Vagina (tissue), 2 donors: ENCODE data around the gene KIF1A. TPM values are rescaled to one million over a fixed set of nuclear protein-coding genes. Genes with fewer than 3 reads are reported as not detected.

Source experiments
- DNase-seq, 2 donors: peaks; one replicate each; pipeline ENCODE4 v3.0.0-alpha.2; 2017; ENCODE audit errors: extremely low spot score in 2 of 2
- H3K27ac ChIP-seq: fragments of 200-600 bp; sonication (generic); one replicate; pipeline ENCODE4 v1.5.1; 2019
- H3K27me3 ChIP-seq: fragments of 200-600 bp; sonication (generic); one replicate; pipeline ENCODE4 v1.5.1; 2019
- H3K36me3 ChIP-seq, 2 donors: fragments of 200-600 bp; sonication (generic); one replicate each; pipeline ENCODE4 v1.5.1; 2017 to 2019
- H3K4me1 ChIP-seq: fragments of 200-600 bp; sonication (generic); one replicate; pipeline ENCODE4 v1.5.1; 2019
- H3K4me3 ChIP-seq, 2 donors: fragments of 200-600 bp; sonication (generic); 1 replicate in 1 of 2; 2 replicates in 1 of 2; pipeline ENCODE4 v1.5.1; 2016 to 2019
- H3K9me3 ChIP-seq: fragments of 200-600 bp; sonication (generic); one replicate; pipeline ENCODE4 v1.5.1; 2019
- POLR2A ChIP-seq, 2 donors: fragments of 450-650 bp; IDR thresholded peaks; one replicate each; pipeline ENCODE4 v1.6.1; 2017; ENCODE audit warnings: antibody characterized with exemption in 2 of 2, mild to moderate bottlenecking in 2 of 2, moderate library complexity in 2 of 2
- POLR2AphosphoS5 ChIP-seq, 2 donors: sonication (generic); formaldehyde crosslinking; IDR thresholded peaks; one replicate each; pipeline ENCODE4 v1.9.0; 2017; ENCODE audit warnings: antibody characterized with exemption in 2 of 2, mild to moderate bottlenecking in 2 of 2, low read depth in 1 of 2; ENCODE audit not compliant: insufficient read depth in 1 of 2
- intact Hi-C: fragments of 100-400 bp; cut with DNase I; formaldehyde crosslinking; loops from one replicate; pipeline ENCODE4 v1.15.1; 2023
- total RNA-seq: library from RNA; depleted of rRNA; stranded (reverse); fragments of >200 nt; gene quantifications from one replicate; pipeline ENCODE4 v1.2.3, GENCODE V29; 2016
- TF ChIP-seq, protein P1 (sequence below), 3 experiments: fragments of 450-650 bp in 2 of 3; fragments of 200-600 bp in 1 of 3; sonication (generic) in 1 of 3; IDR thresholded peaks; one replicate each; pipeline ENCODE4 v1.5.1; 2017 to 2019; ENCODE audit warnings: antibody characterized with exemption in 3 of 3, mild to moderate bottlenecking in 2 of 3, moderate library complexity in 2 of 3

Gene KIF1A
- total RNA-seq, 1 donor from 2014 or later = 6.1 TPM

DNA sequence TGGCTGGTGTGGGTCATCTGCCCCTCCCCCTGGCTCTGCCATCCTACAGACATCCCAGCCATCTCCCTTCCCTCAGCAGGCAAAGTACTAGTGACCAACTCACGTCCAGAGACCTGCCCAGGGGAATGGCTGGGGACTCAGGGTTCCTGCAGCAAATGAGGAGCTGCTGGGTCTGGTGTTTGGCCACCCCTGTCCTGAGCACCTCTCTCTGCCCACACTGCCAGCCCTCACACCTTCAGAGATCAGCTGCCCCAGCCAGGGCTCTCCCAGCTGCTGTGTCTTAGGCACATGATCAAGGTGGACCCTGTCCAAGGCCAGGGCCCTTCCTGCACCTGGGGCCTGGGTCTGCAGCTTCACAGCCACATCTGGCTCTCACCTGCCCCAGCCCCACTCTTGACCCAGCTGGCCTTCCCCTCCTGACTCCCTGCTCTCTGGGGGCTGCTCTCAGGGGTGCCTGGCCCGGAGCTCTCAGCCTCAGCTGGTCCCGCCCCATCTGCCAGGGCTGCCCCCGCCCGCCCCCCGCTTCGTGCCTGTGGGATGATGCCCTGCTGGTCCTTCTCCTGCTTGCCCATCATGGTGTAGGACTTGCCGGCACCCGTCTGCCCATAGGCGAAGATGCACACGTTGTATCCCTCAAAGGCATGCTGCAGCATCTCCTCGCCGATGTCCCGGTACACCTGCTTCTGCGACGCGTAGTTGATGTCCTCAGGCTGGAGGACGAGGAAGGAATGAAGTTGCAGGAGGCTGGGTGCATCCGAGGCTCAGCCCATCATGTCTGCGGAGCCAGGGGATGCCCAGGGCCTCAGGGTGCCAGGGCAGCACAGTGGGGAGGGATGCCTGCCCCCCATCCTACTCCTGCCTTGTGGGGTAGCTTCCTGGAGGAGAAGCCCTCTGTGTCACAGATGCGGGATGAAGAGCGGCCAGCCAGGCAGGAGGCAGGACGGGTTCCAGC, 32.2 kb downstream of the KIF1A start:
- no peaks in the 10 kb centered on the region for H3K4me1 ChIP-seq
- no peaks in the 10 kb centered on the region for H3K36me3 ChIP-seq
- H3K4me3 ChIP-seq = no peak overlapping the region
- H3K9me3 ChIP-seq = no peaks in the 10 kb centered on the region
- no peak for TF ChIP-seq POLR2A (IDR thresholded peaks at IDR 0.05)
- no peaks in the 10 kb centered on the region for H3K27me3 ChIP-seq
- no peak overlapping the region for H3K27ac ChIP-seq
- DNase-seq = no peak
- intact Hi-C loops = no loop called here

DNA sequence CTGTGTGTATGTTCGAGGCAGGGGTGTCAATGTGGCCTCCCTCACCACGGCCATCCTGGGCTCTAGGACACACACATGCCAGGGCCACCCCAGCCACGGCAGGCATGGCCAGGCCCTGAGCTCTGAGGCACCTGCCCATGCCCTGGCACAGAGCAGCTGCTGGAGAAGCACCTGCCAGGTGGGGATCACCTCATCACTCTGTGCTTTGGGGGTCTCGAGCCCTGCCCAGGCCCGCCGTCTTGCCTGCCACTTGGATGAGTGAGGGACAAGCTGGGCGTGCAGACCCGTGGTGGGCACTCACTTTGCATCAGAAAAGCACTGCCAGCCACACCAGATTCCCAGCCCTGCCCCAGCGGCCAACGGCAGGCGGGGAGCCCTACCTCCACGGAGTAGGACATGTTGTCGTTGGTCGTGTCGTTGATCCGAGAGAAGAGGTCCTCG, 33.1 kb downstream of the KIF1A start:
- no peak for DNase-seq
- no peaks in the 10 kb centered on the region for H3K4me1 ChIP-seq
- intact Hi-C loops = no loop called here
- TF ChIP-seq, protein P1, sequence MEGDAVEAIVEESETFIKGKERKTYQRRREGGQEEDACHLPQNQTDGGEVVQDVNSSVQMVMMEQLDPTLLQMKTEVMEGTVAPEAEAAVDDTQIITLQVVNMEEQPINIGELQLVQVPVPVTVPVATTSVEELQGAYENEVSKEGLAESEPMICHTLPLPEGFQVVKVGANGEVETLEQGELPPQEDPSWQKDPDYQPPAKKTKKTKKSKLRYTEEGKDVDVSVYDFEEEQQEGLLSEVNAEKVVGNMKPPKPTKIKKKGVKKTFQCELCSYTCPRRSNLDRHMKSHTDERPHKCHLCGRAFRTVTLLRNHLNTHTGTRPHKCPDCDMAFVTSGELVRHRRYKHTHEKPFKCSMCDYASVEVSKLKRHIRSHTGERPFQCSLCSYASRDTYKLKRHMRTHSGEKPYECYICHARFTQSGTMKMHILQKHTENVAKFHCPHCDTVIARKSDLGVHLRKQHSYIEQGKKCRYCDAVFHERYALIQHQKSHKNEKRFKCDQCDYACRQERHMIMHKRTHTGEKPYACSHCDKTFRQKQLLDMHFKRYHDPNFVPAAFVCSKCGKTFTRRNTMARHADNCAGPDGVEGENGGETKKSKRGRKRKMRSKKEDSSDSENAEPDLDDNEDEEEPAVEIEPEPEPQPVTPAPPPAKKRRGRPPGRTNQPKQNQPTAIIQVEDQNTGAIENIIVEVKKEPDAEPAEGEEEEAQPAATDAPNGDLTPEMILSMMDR (IDR thresholded peaks at IDR 0.05) = no peak
- TF ChIP-seq POLR2AphosphoS5 (IDR thresholded peaks at IDR 0.05; ENCODE audit: insufficient read depth in 1 of 2, low read depth in 1 of 2) = no peak
- TF ChIP-seq POLR2A (IDR thresholded peaks at IDR 0.05) = no peak
- no peak overlapping the region for H3K27ac ChIP-seq
- H3K9me3 ChIP-seq = no peaks in the 10 kb centered on the region
- no peak overlapping the region for H3K4me3 ChIP-seq
- no peaks in the 10 kb centered on the region for H3K36me3 ChIP-seq
- H3K27me3 ChIP-seq = no peaks in the 10 kb centered on the region

DNA sequence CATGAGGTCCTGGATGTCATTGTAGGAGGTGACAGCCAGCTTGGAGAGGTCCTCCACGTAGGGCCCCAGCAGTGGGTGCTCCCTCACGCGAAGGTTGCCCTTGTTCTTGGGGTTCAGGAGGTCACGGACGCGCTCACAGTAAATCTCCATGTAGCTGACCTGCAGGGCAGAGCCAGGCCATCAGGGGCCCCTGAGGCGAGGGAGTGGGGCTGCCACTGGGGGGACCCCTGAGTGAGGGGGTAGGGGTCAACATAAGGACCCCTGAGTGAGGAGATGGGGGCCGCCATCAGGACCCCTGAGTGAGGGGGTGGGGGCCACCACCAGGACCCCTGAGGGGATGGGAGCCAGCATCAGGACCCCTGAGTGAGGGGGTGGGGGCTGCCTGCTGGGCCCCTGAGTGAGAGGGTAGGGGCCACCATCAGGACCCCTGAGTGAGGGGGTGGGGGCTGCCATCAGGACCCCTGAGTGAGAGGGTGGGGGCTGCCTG, 33.6 kb downstream of the KIF1A start:
- intact Hi-C loops = no loop called here
- TF ChIP-seq POLR2AphosphoS5 (IDR thresholded peaks at IDR 0.05; ENCODE audit: insufficient read depth in 1 of 2, low read depth in 1 of 2) (no peak), POLR2A (IDR thresholded peaks at IDR 0.05) (no peak)
- TF ChIP-seq, protein P1 (IDR thresholded peaks at IDR 0.05) = no peak
- Histone ChIP-seq H3K36me3 (no peaks in the 10 kb centered on the region), H3K4me1 (no peaks in the 10 kb centered on the region), H3K27me3 (no peaks in the 10 kb centered on the region), H3K27ac (no peak overlapping the region), H3K4me3 (no peak overlapping the region), H3K9me3 (no peaks in the 10 kb centered on the region)
- no peak for DNase-seq

DNA sequence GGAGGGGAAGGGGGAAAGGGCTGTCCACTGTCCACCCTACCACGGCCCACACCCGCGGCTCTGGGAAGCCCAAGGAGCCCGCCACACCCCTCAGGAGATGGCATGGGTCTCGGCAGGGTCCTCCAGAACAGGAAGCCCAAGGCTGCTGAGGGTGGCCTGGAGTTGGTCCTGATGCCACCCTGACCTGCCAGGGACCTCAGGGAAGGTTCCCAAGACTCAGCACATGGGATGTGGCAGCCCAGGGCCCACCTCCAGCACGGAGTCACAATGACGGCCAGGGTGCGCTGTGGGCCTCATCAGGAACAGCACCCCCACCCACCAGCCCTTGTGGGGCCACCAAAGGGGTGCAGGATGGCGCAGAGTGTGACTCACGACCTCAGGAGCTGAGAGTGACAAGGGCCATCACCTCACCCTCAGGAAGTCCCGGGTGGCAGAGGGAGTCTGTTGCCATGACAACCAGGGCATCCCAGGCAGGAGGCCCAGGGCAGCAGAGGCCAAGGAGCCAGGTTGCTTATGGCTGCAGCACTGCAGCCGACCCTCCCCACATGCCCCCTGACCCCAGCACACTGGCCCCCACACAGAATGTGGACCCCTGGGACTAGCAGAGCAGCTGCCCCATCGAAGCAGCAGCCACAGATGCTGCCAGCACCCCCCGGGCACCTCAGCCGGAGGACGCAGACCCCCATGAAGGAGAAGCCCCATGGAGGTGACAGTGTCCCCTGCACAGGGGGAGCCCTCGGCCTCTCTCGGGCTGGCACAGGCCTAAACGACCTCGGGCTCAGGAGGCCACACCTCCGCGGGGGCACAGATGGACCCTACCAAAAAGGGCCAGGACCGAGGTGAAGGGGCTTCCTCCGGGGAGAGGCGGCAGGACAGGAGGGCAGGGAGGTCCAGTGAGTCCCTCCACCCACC, 34.3 kb downstream of the KIF1A start:
- H3K4me3 ChIP-seq = no peak overlapping the region
- H3K4me1 ChIP-seq = no peaks in the 10 kb centered on the region
- H3K27ac ChIP-seq = no peak overlapping the region
- H3K27me3 ChIP-seq = no peaks in the 10 kb centered on the region
- DNase-seq = no peak
- intact Hi-C loops = no loop called here
- TF ChIP-seq POLR2AphosphoS5 (IDR thresholded peaks at IDR 0.05; ENCODE audit: insufficient read depth in 1 of 2, low read depth in 1 of 2) (no peak), POLR2A (IDR thresholded peaks at IDR 0.05) (no peak)
- TF ChIP-seq, protein P1 (IDR thresholded peaks at IDR 0.05) = no peak
- H3K36me3 ChIP-seq = no peaks in the 10 kb centered on the region
- H3K9me3 ChIP-seq = no peaks in the 10 kb centered on the region

DNA sequence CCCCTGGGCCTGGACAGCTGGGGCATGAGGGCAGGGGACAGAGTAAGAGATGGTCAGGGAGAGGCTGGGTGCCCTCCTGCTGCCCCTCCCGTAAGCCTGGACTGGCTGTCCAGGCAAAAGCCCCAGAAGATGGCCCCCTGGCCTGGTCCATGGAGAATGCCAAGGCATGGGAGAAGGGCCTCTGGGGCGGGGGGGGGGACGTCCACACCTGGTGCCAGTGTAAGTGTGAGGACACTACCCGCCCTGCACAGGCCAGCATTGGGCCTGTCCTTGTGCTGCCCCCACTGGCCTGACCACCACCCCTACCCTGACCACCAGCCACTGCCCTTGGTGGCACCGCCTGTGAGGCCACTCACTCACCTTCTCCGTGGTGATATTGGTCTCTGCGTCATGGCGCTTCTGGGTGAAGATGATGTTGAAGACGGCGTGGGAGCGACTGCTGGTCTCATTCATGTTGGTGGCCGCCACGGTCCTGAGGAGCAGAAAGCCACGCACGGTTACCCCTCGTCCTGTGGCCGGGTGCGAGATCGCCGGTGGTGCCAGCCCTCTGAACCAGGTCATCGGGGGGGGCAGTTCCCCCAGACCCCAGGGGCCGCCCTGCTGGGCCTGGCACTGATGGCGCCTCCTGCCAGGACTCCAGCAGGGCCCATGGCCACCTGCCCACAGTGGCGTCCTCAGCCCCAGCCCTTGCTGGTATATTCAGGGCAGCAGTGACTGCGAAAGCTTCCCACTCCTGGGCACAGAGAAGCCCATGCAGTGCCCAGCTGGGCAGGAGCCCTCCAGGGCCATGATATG, 35.2 kb downstream of the KIF1A start:
- intact Hi-C loops = no loop called here
- Histone ChIP-seq H3K4me1 (no peaks in the 10 kb centered on the region), H3K9me3 (no peaks in the 10 kb centered on the region), H3K27ac (no peak overlapping the region), H3K27me3 (no peaks in the 10 kb centered on the region), H3K36me3 (no peaks in the 10 kb centered on the region), H3K4me3 (no peak overlapping the region)
- DNase-seq = no peak
- no peak for TF ChIP-seq POLR2AphosphoS5 (IDR thresholded peaks at IDR 0.05; ENCODE audit: insufficient read depth in 1 of 2, low read depth in 1 of 2)
- TF ChIP-seq, protein P1 (IDR thresholded peaks at IDR 0.05) = no peak
- no peak for TF ChIP-seq POLR2A (IDR thresholded peaks at IDR 0.05)
